Measurements from ENCODE around the gene S100A2. TPM values are rescaled to one million over a fixed set of nuclear protein-coding genes. Genes with fewer than 3 reads are reported as not detected.

S100A2 gene
- total RNA-seq (2014; rRNA removed; shearing (Covaris generic)) (1.7 and 9.0 TPM in 2 replicates), polyA plus RNA-seq (2016; fragmentation: Nextera tagmentation; extraction: Ambion mirVana) (8.6 and 11.8 TPM in 2 replicates)

GRCh38 chr1:153565529-153566374 is at the start of gene S100A2:
TSS of gene S100A2 (minus strand) at chr1:153565844. CDS start at chr1:153563877, 1,967 bp downstream.
- peaks cover 36% of the 10 kb centered on the region for H3K4me1 ChIP-seq (ENCODE audit: insufficient read depth)
- in situ Hi-C loops (cut with MboI): no loop called here
- H3K4me2 ChIP-seq (ENCODE audit: unreplicated experiment): peak within 1 kb of the TSS; percentile 79
- peak within 1 kb of the TSS; percentile 100 for H3K27ac ChIP-seq
- no peaks in the 10 kb centered on the region for H3K9me2 ChIP-seq (ENCODE audit: insufficient read depth)
- no peaks in the 10 kb centered on the region for H4K20me1 ChIP-seq (ENCODE audit: insufficient read depth)
- H3K27me3 ChIP-seq (replicated peaks; ENCODE audit: insufficient read depth): no peaks in the 10 kb centered on the region
- peaks cover 15% of the 10 kb centered on the region for H3F3A ChIP-seq (ENCODE audit: insufficient read depth)
- peak within 1 kb of the TSS; percentile 65 for H2AFZ ChIP-seq
- no peaks in the 10 kb centered on the region for H3K36me3 ChIP-seq (ENCODE audit: low read depth)
- DNase-seq: peak; percentile 98
- TF ChIP-seq EZH2phosphoT487 (IDR thresholded peaks at IDR 0.05; ENCODE audit: insufficient read depth, low read depth): no peak
- no peak for TF ChIP-seq EZH2 (IDR thresholded peaks at IDR 0.05; ENCODE audit: insufficient read depth, poor library complexity, severe bottlenecking)
- WGBS, 2 experiments (ENCODE audit: low coverage in 1 of 2, low lambda C conversion rate in 2 of 2, missing lambda C conversion rate in 2 of 2): 1 to 2% methylated on average over 8 of the region's 8 CpGs
- H3K9ac ChIP-seq: peak within 1 kb of the TSS; percentile 92
- H3K9me3 ChIP-seq (ENCODE audit: low read depth): no peaks in the 10 kb centered on the region
- H3K79me2 ChIP-seq (ENCODE audit: insufficient read depth): no peaks in the 10 kb centered on the region
- peak within 1 kb of the TSS; percentile 50 for H3K4me3 ChIP-seq

DNA sequence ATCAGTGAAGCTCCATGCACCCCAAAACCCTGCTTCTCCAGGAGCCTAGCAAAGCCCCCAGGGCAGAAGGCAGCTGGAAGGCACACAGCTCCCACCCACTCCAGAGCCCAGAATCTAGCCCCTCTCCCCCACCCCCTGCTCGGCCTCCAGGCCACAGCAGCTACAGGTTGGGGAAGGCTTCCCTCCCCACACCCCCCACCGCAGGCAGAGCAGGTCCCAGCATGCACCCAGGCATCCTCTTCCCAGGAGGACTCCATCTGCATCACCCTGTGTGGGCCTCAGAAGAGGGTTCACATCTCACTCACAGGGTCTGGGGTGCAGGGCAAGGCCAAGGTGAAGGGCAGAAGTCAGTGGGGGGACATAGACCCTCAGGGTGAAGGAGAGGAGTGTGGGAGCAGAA is 49.8 kb upstream of the S100A2 start:
- Histone ChIP-seq H3K4me1 (ENCODE audit: insufficient read depth) (peaks cover 24% of the 10 kb centered on the region), H2AFZ (no peak overlapping the region), H3K9me3 (ENCODE audit: low read depth) (no peaks in the 10 kb centered on the region), H3K4me2 (ENCODE audit: unreplicated experiment) (no peak overlapping the region), H3K9me2 (ENCODE audit: insufficient read depth) (no peaks in the 10 kb centered on the region), H3K4me3 (no peak overlapping the region), H3K79me2 (ENCODE audit: insufficient read depth) (peaks cover 30% of the 10 kb centered on the region), H3K27me3 (replicated peaks; ENCODE audit: insufficient read depth) (no peaks in the 10 kb centered on the region), H3F3A (ENCODE audit: insufficient read depth) (peaks cover 48% of the 10 kb centered on the region), H3K27ac (no peak overlapping the region), H3K36me3 (ENCODE audit: low read depth) (peaks cover 14% of the 10 kb centered on the region), H4K20me1 (ENCODE audit: insufficient read depth) (no peaks in the 10 kb centered on the region), H3K9ac (no peak overlapping the region)
- DNase-seq: no peak
- 74 to 93% methylated on average over 2 of the region's 2 CpGs for WGBS, 2 experiments (ENCODE audit: low coverage in 1 of 2, low lambda C conversion rate in 2 of 2, missing lambda C conversion rate in 2 of 2)
- TF ChIP-seq EZH2phosphoT487 (IDR thresholded peaks at IDR 0.05; ENCODE audit: insufficient read depth, low read depth) (no peak), EZH2 (IDR thresholded peaks at IDR 0.05; ENCODE audit: insufficient read depth, poor library complexity, severe bottlenecking) (no peak)
- in situ Hi-C loops (cut with MboI): no loop called here

- Histone ChIP-seq H3K27ac (no peak overlapping the region), H3K4me2 (ENCODE audit: unreplicated experiment) (no peak overlapping the region), H3K79me2 (ENCODE audit: insufficient read depth) (peaks cover 35% of the 10 kb centered on the region), H3K4me3 (no peak overlapping the region), H3K9ac (no peak overlapping the region), H4K20me1 (ENCODE audit: insufficient read depth) (no peaks in the 10 kb centered on the region), H3K27me3 (replicated peaks; ENCODE audit: insufficient read depth) (no peaks in the 10 kb centered on the region), H3K9me2 (ENCODE audit: insufficient read depth) (no peaks in the 10 kb centered on the region), H3K4me1 (ENCODE audit: insufficient read depth) (peaks cover 29% of the 10 kb centered on the region), H3K36me3 (ENCODE audit: low read depth) (peaks cover 9% of the 10 kb centered on the region), H2AFZ (no peak overlapping the region), H3K9me3 (ENCODE audit: low read depth) (no peaks in the 10 kb centered on the region), H3F3A (ENCODE audit: insufficient read depth) (peaks cover 48% of the 10 kb centered on the region)
- 97 to 98% methylated on average over 6 to 7 of the region's 7 CpGs for WGBS, 2 experiments (ENCODE audit: low coverage in 1 of 2, low lambda C conversion rate in 2 of 2, missing lambda C conversion rate in 2 of 2)
- in situ Hi-C loops (cut with MboI): no loop called here
- TF ChIP-seq EZH2phosphoT487 (IDR thresholded peaks at IDR 0.05; ENCODE audit: insufficient read depth, low read depth) (no peak), EZH2 (IDR thresholded peaks at IDR 0.05; ENCODE audit: insufficient read depth, poor library complexity, severe bottlenecking) (no peak)
- no peak for DNase-seq
Measured at GRCh38 chr1:153614906-153615305, 49.3 kb upstream of the S100A2 start.

- Histone ChIP-seq H3K4me2 (ENCODE audit: unreplicated experiment) (no peak overlapping the region), H3K9me2 (ENCODE audit: insufficient read depth) (no peaks in the 10 kb centered on the region)
- in situ Hi-C loops (cut with MboI): no loop called here
Measured at GRCh38 chr1:153614189-153614900, 48.7 kb upstream of the S100A2 start.

More at GRCh38 chr1:153614189-153614900, 48.7 kb upstream of the S100A2 start:
- DNase-seq: peak; percentile 36
- Histone ChIP-seq H3F3A (ENCODE audit: insufficient read depth) (peaks cover 48% of the 10 kb centered on the region), H3K36me3 (ENCODE audit: low read depth) (0 out of 2 replicates have a peak, but pooled peaks cover 6% of the 10 kb centered on the region), H3K4me1 (ENCODE audit: insufficient read depth) (peaks cover 35% of the 10 kb centered on the region), H2AFZ (no peak overlapping the region), H3K79me2 (ENCODE audit: insufficient read depth) (peaks cover 41% of the 10 kb centered on the region), H3K9ac (no peak overlapping the region), H3K27ac (no peak overlapping the region), H3K9me3 (ENCODE audit: low read depth) (no peaks in the 10 kb centered on the region), H3K27me3 (replicated peaks; ENCODE audit: insufficient read depth) (no peaks in the 10 kb centered on the region), H3K4me3 (no peak overlapping the region), H4K20me1 (ENCODE audit: insufficient read depth) (no peaks in the 10 kb centered on the region)
- 80 to 86% methylated on average over 1 to 2 of the region's 2 CpGs for WGBS, 2 experiments (ENCODE audit: low coverage in 1 of 2, low lambda C conversion rate in 2 of 2, missing lambda C conversion rate in 2 of 2)
- no peak for TF ChIP-seq EZH2phosphoT487 (IDR thresholded peaks at IDR 0.05; ENCODE audit: insufficient read depth, low read depth)
- no peak for TF ChIP-seq EZH2 (IDR thresholded peaks at IDR 0.05; ENCODE audit: insufficient read depth, poor library complexity, severe bottlenecking)
